T follicular helper cell (primary cell): ENCODE measurements around the gene TKT.

Experiments used
- DNase-seq: peaks from one replicate; pipeline ENCODE4 v3.0.0-alpha.2; 2020; ENCODE audit warnings: low read depth

Gene TKT

GRCh38 chr3:53181024-53181371 lies 74.8 kb downstream of the TKT start:
- no peak for DNase-seq

DNA sequence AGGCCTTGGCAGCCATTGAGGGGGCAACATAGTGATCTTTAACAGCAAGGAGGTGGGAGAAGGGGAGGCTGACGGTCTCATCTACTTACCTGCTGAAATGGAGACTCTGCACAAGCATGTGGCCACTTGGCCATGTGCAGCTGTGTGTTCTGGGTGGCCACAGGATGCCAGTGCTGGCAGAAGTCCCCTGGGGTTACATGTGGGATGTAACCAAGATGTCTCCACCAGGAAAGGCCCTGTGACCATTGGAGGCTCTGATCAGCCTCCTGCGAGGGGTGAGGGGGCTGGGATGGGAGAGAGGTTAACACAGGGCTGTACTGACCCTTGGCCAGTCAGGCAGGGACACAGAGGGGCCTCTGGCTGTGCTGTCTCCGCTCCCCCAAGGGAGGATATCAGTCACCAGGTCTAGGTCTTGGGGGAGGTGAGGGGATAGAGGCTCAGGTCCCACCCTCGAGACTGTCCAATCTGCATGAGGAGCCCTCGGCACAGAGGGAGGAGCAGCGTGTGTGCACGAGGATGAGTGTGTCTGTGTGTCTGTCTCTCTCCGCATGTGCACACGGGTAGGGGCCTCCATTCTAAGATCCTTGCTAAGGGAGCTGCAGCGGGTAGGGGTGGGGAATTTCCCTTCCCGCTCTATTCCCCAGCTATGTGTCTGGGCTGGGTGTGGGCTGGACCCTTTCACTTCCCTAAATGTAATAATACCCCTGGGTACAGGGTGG lies 75.4 kb downstream of the TKT start:
- DNase-seq = no peak

- DNase-seq = no peak
Observed at GRCh38 chr3:53179580-53179979, 76.2 kb downstream of the TKT start.

GRCh38 chr3:53178246-53178645 lies 77.6 kb downstream of the TKT start:
- DNase-seq = no peak

- DNase-seq = no peak
Observed at GRCh38 chr3:53175613-53176540, 79.9 kb downstream of the TKT start.
